ENCODE results near the gene MGAT4B. TPM values are rescaled to one million over a fixed set of nuclear protein-coding genes. Genes with fewer than 3 reads are reported as not detected.

The MGAT4B gene
- polyA plus RNA-seq, 1 donor (not counting 4 experiments of a cell fraction or from before 2014, with no cell fraction given) = 69.8 TPM

DNA sequence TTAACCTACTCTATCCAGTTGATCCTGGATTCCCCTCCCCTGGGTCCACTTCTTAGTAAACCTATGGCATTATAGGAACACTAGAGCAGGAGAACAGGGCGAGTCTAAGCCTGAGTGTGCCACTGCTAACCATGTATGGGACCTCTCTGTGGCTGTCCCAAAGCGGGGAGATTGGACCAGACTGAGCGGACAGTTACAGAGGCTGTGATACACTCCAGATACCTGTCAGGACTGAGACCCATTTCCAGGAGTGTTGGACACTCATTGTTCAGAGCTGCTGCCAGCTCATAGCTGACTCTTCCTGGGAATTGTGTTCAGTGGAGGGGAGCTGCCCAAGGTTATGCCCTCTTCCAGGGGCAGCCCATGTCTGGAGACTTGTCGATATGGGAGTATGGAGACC is 24.8 kb downstream of the MGAT4B start:
- Histone ChIP-seq H3K79me2 (ENCODE audit: control insufficient read depth, insufficient read depth, low read length) (no peaks in the 10 kb centered on the region), H3K9ac (ENCODE audit: control insufficient read depth, extremely low read depth, insufficient read depth, low read length) (no peak overlapping the region), H2AFZ (ENCODE audit: control insufficient read depth, low read length) (no peak overlapping the region), H3K9me1 (ENCODE audit: control insufficient read depth, extremely low read depth, insufficient read depth, low read length) (no peaks in the 10 kb centered on the region), H3K27ac (ENCODE audit: control insufficient read depth, insufficient read depth, low read length) (no peak overlapping the region), H4K20me1 (ENCODE audit: control insufficient read depth, extremely low read depth, insufficient read depth, low read length) (no peaks in the 10 kb centered on the region), H3K27me3 (ENCODE audit: control insufficient read depth, extremely low read depth, insufficient read depth, low read length) (no peaks in the 10 kb centered on the region), H3K4me3 (ENCODE audit: control insufficient read depth in 2 of 3, extremely low read depth in 1 of 3, insufficient read depth in 2 of 3, low read depth in 1 of 3, low read length in 3 of 3) (no peak overlapping the region), H3K4me1 (ENCODE audit: control insufficient read depth, extremely low read depth, insufficient read depth, low read length) (no peaks in the 10 kb centered on the region), H3K36me3 (ENCODE audit: control insufficient read depth in 2 of 2, extremely low read depth in 1 of 2, insufficient read depth in 2 of 2, low read length in 2 of 2) (peaks cover 0 to 9% of the 10 kb centered on the region in 2 experiments), H3K4me2 (ENCODE audit: control insufficient read depth, extremely low read depth, insufficient read depth, low read depth, low read length) (no peak overlapping the region), H3K9me3 (ENCODE audit: control insufficient read depth, low read depth, low read length) (no peaks in the 10 kb centered on the region)
- TF ChIP-seq, protein P1, sequence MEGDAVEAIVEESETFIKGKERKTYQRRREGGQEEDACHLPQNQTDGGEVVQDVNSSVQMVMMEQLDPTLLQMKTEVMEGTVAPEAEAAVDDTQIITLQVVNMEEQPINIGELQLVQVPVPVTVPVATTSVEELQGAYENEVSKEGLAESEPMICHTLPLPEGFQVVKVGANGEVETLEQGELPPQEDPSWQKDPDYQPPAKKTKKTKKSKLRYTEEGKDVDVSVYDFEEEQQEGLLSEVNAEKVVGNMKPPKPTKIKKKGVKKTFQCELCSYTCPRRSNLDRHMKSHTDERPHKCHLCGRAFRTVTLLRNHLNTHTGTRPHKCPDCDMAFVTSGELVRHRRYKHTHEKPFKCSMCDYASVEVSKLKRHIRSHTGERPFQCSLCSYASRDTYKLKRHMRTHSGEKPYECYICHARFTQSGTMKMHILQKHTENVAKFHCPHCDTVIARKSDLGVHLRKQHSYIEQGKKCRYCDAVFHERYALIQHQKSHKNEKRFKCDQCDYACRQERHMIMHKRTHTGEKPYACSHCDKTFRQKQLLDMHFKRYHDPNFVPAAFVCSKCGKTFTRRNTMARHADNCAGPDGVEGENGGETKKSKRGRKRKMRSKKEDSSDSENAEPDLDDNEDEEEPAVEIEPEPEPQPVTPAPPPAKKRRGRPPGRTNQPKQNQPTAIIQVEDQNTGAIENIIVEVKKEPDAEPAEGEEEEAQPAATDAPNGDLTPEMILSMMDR (optimal IDR thresholded peaks at IDR 0.05 in 1 of 3, IDR thresholded peaks at IDR 0.05 in 1 of 3, conservative IDR thresholded peaks at IDR 0.05 in 1 of 3; ENCODE audit: extremely low read depth in 1 of 3, insufficient read depth in 2 of 3, low read length in 3 of 3) = no peak
- no peak for TF ChIP-seq EZH2 (IDR thresholded peaks at IDR 0.05; ENCODE audit: low read length)
- DNase-seq (ENCODE audit: low read depth, low spot score) (no peak), FAIRE-seq (no peak)
- dilution Hi-C loops (cut with MboI; ENCODE audit: extremely low pct_ligation_motif_present, low sequenced_read_pairs) = no loop called here

DNA sequence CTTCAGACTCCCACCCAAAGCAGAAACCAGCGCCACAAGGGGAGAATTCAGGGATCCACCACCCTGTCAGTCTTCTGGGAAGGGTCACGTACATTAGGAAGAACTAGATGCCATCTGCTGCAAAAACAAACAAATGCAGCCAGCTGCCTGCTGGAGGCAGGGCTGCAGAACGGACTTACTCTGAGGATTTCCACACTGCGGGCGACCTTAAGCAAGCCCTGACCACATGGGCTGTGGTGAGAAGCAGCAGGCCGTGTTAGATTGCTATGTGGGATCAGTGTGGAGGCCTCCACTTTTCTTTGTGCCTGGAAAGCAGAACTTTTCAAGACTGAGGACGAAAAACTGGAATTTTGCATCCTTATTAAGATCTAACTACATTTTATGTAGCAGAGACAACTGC is 26.3 kb downstream of the MGAT4B start:
- no peaks in the 10 kb centered on the region for H3K9me1 ChIP-seq (ENCODE audit: control insufficient read depth, extremely low read depth, insufficient read depth, low read length)
- dilution Hi-C loops (cut with MboI; ENCODE audit: extremely low pct_ligation_motif_present, low sequenced_read_pairs) = no loop called here
- no peaks in the 10 kb centered on the region for H3K27me3 ChIP-seq (ENCODE audit: control insufficient read depth, extremely low read depth, insufficient read depth, low read length)
- no peaks in the 10 kb centered on the region for H3K9me3 ChIP-seq (ENCODE audit: control insufficient read depth, low read depth, low read length)
- peaks cover 2% of the 10 kb centered on the region for H4K20me1 ChIP-seq (ENCODE audit: control insufficient read depth, extremely low read depth, insufficient read depth, low read length)
- H3K4me1 ChIP-seq (ENCODE audit: control insufficient read depth, extremely low read depth, insufficient read depth, low read length) = no peaks in the 10 kb centered on the region
- TF ChIP-seq, protein P1 (optimal IDR thresholded peaks at IDR 0.05 in 1 of 3, IDR thresholded peaks at IDR 0.05 in 1 of 3, conservative IDR thresholded peaks at IDR 0.05 in 1 of 3; ENCODE audit: extremely low read depth in 1 of 3, insufficient read depth in 2 of 3, low read length in 3 of 3) = no peak
- TF ChIP-seq EZH2 (IDR thresholded peaks at IDR 0.05; ENCODE audit: low read length) = no peak
- no peak overlapping the region for H3K9ac ChIP-seq (ENCODE audit: control insufficient read depth, extremely low read depth, insufficient read depth, low read length)
- H3K4me2 ChIP-seq (ENCODE audit: control insufficient read depth, extremely low read depth, insufficient read depth, low read depth, low read length) = no peak overlapping the region
- FAIRE-seq (no peak), DNase-seq (ENCODE audit: low read depth, low spot score) (no peak)
- H2AFZ ChIP-seq (ENCODE audit: control insufficient read depth, low read length) = no peak overlapping the region
- no peak overlapping the region for H3K27ac ChIP-seq (ENCODE audit: control insufficient read depth, insufficient read depth, low read length)
- H3K36me3 ChIP-seq (ENCODE audit: control insufficient read depth in 2 of 2, extremely low read depth in 1 of 2, insufficient read depth in 2 of 2, low read length in 2 of 2) = peaks cover 10 to 18% of the 10 kb centered on the region in 2 experiments
- no peak overlapping the region for H3K4me3 ChIP-seq (ENCODE audit: control insufficient read depth in 2 of 3, extremely low read depth in 1 of 3, insufficient read depth in 2 of 3, low read depth in 1 of 3, low read length in 3 of 3)
- H3K79me2 ChIP-seq (ENCODE audit: control insufficient read depth, insufficient read depth, low read length) = no peaks in the 10 kb centered on the region

Measured in keratinocyte (primary cell).